ENCODE data around the gene CAPN10. TPM values are rescaled to one million over a fixed set of nuclear protein-coding genes. Genes with fewer than 3 reads are reported as not detected.
A peak's percentile ranks its signal among the peaks of the same experiment; 100 is the strongest.

The CAPN10 gene
- total RNA-seq, 2 donors from 2014 or later, result 33.6 to 36.1 TPM

- peak in 1 of 2 donors; percentile 17 for DNase-seq
- ATAC-seq, result no peak
- intact Hi-C loops (cut with DNase I, micrococcal nuclease), result no loop called here
These were observed 15.1 kb upstream of the CAPN10 start for GRCh38 chr2:240571314-240571973.

DNA sequence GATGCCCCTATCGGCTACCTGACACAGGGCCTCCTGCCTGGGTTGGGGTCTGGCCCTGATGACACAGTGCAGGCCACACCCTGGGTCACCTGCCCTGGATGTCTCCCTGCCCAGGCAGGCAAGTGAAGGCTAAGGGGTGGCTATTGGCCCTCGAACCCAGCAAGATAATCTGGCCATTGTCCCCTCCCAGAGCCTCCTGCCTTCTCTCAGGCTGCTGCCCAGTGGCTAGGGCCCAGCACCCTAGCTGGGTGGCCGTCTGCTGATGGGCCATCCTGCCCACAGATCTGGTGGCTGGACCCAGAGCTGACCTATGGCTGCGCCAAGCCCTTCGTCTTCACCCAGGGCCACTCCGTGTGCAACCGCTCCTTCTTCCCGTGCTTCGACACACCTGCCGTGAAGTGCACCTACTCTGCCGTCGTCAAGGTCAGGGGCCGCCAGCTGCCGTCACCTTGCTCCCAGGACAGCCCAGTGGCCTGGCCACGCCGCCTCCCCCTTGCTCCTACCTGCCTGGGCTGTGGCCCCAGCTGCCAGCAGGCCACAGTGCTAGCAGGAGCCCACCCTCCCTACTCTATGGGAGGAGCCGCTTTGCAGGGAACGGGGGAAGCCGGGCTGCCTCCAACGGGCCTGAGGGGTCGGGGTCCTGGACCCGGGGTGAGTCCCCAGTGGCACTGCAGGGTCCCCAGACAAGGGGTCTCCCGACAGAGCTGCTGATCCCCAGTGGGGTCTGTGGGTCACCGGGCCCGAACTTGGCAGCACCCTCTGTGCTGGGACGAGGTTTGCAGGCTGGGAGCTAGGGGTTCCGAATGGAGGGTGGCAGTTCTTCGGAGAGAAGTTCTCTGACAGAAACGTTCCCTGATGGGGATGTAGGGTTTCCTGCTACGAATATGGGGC is 14.1 kb upstream of the CAPN10 start:
- ATAC-seq (no peak), DNase-seq (peak in 1 of 2 donors; percentile 19)
- intact Hi-C loops (cut with DNase I, micrococcal nuclease), result no loop called here

GRCh38 chr2:240573071-240573515 is 13.4 kb upstream of the CAPN10 start:
- DNase-seq (no peak), ATAC-seq (no peak)
- intact Hi-C loops (cut with DNase I, micrococcal nuclease), result no loop called here

- intact Hi-C loops (cut with DNase I, micrococcal nuclease), result no loop called here
- DNase-seq, result no peak
- no peak for ATAC-seq
These were observed 12.8 kb upstream of the CAPN10 start for GRCh38 chr2:240573516-240574385.

- intact Hi-C loops (cut with DNase I, micrococcal nuclease), result no loop called here
- DNase-seq (no peak), ATAC-seq (no peak)
These were observed 12.0 kb upstream of the CAPN10 start for GRCh38 chr2:240574386-240575100.

DNA sequence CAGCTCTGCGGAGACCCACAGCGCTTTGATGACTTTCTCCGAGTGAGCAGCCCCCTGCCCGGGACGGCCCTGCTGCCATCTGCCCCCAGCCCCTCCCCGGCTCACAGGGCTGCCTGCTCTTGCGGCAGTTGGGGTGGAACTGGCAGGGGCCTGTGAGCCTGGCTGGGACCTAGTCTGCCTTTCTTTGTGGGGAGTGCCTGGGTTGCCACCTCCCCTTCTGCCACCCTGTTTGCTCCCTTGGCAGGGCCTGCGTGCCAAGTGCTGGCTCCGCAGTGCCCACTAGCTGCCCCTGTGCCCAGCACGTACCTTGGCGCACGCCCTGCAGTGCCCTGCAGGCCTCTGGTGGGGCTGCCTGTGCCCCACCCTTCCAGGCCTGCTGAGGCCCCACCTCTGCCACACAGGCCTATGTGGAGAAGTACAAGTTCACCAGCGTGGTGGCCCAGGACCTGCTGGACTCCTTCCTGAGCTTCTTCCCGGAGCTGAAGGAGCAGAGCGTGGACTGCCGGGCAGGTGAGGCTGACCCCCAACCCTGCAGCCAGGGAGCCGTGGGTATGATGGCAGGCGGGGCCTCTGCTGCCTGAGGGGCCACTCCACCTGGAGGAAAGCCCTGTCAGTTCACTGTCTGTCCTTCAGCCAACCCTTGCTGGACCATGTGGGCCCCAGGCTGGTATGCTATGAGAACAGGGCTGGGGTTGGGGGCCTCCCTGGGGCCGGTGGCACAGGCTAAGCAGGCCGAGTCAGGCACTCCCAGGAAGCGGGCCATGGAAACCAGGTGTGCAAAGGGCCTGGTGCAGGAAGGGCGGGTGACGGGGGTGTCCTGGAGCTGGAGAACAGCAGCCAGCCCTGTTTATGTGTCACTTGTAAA is 11.2 kb upstream of the CAPN10 start:
- no peak for DNase-seq
- no peak for ATAC-seq
- intact Hi-C loops (cut with DNase I, micrococcal nuclease), result no loop called here

DNA sequence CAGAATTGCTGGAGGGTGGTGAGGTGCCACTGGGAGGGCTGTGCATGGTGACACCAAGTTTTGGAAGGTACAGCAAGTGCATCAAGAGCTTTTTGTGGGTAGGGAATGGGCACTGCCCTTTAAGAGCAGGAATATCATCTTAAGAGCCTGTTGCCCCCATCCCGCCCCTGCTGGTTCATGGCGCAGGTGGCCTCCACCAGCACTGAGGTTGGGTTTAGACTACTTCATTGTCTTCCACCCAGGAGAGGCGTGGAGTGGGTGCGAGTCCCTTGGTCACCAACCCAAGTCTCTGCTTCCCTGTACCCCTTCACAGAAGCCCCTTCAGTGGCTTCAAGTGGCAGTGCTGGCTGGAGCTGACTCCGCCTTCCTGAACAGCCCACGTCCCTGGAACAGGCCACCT is 10.5 kb upstream of the CAPN10 start:
- intact Hi-C loops (cut with DNase I, micrococcal nuclease), result no loop called here
- ATAC-seq, result no peak
- no peak for DNase-seq

GRCh38 chr2:240576436-240577205 is 9.9 kb upstream of the CAPN10 start:
- no peak for ATAC-seq
- no peak for DNase-seq
- intact Hi-C loops (cut with DNase I, micrococcal nuclease), result no loop called here

- DNase-seq (no peak), ATAC-seq (no peak)
- intact Hi-C loops (cut with DNase I, micrococcal nuclease), result no loop called here
These were observed 9.0 kb upstream of the CAPN10 start for GRCh38 chr2:240577281-240578109.

GRCh38 chr2:240578110-240578450 is 8.5 kb upstream of the CAPN10 start:
- ATAC-seq (peak; percentile 4), DNase-seq (no peak)
- intact Hi-C loops (cut with DNase I, micrococcal nuclease), result no loop called here

DNA sequence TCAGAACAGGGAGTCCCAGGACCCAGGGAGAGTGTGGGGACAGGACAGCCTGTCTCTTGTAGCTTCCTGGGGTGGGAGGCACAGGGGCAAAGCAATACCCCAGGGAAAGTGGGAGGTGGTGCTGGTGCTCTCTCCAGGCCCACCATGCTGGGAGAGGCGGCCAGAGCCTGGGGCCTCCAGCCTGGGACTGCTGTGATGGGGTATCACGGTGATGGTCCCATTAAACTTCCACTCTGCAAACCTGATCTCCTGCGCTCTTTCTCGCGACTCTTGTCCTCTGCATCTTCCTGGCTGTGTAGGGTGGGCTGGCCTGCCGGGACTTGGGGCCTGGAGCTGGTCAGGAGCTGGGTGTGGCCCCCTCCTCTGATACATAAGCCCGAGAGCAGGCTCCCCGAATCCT is 8.0 kb upstream of the CAPN10 start:
- DNase-seq, result no peak
- intact Hi-C loops (cut with DNase I, micrococcal nuclease), result no loop called here
- no peak for ATAC-seq

DNA sequence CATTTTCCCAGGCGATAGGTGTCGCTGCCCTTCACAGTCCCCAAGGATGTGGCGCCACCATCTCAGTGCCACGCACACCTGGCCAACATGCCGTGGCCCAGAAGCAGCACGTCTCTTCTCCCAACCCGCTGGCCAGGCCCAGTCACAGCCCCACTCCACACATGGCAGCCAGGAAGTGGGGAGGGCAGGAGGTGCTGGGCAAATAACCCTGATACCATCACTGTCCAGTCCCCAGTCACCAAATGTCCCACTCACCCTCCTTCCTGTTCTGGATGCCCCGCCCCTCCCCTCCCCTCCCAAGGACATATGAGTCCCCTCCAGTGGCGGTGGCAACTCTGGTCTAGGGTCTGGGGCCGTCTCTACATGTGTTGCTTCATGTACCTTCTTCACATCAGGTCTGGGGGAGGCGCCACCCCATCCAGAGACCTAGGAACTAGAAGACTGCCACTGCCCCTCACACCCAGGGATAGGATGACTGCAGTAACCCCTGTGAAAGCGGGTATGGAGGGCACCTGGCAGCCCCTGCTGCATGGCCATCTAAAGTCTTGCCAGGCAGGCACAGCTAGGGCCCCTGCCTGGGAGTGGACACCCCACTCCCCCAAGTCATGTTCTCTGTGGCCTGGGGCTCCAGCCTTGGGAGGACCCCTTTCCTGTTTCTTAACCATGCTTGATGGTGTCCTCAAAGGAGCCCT is 7.3 kb upstream of the CAPN10 start:
- intact Hi-C loops (cut with DNase I, micrococcal nuclease), result no loop called here
- peak; percentile 9 for ATAC-seq
- DNase-seq, result no peak

GRCh38 chr2:240579771-240580614 is 6.5 kb upstream of the CAPN10 start:
- intact Hi-C loops (cut with DNase I, micrococcal nuclease), result no loop called here
- DNase-seq, result peak; percentile 69 to 81
- ATAC-seq, result peak; percentile 78

DNA sequence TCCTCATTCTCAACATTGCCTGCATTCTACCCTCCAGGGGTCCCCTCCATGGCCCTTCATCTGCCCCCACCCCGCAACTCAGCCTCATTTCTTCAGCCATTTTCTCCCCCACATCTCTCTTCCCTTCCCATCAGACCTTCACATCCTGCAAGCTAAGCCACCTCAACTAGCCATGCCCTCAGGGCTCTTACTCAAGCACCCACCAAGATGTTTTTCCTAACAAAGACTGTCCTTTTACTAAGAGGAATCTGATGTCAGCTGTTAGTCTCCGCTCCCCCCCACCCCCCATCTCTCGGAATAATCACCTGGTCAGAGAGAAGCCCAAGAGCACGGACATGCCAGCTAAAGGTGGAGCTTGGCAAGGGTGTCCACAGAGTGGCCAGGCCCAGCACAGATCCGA is 4.7 kb upstream of the CAPN10 start:
- ATAC-seq, result no peak
- intact Hi-C loops (cut with DNase I, micrococcal nuclease), result no loop called here
- no peak for DNase-seq

GRCh38 chr2:240582781-240583180 is 3.8 kb upstream of the CAPN10 start:
- ATAC-seq (no peak), DNase-seq (no peak)
- intact Hi-C loops (cut with DNase I, micrococcal nuclease), result no loop called here

All from left colon (tissue), 2 donors.